ENCODE measurements around the gene XYLT2.

DNA sequence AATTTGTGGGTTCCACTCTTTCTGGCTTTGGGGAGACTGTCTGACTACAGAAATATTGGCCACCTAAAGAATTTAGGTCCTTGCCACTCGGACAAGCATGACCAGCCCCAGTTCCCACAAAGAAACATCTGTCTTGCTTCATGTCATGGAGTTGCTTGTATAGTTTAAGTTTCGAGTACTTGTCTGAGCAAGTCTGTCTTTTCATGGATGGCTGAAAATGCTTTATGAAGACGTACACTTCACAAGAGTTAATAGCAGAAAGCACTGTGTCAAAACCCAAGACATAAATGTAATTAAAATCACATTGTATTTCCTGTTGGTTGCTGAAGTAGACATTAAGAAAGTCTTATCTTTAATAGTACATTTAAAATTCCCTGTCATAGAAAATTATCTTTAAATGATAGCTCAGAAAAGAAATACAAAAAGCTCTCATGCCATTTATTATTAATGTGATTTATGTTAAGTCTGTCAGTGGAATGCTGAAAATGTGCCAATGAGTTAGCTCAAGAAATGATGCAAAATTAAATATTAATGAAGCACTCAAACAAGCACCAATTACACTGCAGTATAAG, 29.8 kb upstream of the XYLT2 start:
- TF ChIP-seq CTCF (conservative IDR thresholded peaks at IDR 0.05; ENCODE audit: low read length) (no peak), EZH2phosphoT487 (IDR thresholded peaks at IDR 0.05; ENCODE audit: borderline replicate concordance) (no peak)

Data from Loucy (cell line).